Vagina (tissue), 2 donors: ENCODE data around the gene WIZ.

Experiments
- POLR2A ChIP-seq, 2 donors: fragments of 450-650 bp; IDR thresholded peaks; one replicate each; pipeline ENCODE4 v1.6.1; 2017; ENCODE audit warnings: antibody characterized with exemption in 2 of 2, mild to moderate bottlenecking in 2 of 2, moderate library complexity in 2 of 2
- TF ChIP-seq, protein P1 (sequence below), 3 experiments: fragments of 450-650 bp in 2 of 3; fragments of 200-600 bp in 1 of 3; sonication (generic) in 1 of 3; IDR thresholded peaks; one replicate each; pipeline ENCODE4 v1.5.1; 2017 to 2019; ENCODE audit warnings: antibody characterized with exemption in 3 of 3, mild to moderate bottlenecking in 2 of 3, moderate library complexity in 2 of 3

GRCh38 chr19:15438124-15438496, 11.6 kb downstream of the WIZ start:
- TF ChIP-seq, protein P1, sequence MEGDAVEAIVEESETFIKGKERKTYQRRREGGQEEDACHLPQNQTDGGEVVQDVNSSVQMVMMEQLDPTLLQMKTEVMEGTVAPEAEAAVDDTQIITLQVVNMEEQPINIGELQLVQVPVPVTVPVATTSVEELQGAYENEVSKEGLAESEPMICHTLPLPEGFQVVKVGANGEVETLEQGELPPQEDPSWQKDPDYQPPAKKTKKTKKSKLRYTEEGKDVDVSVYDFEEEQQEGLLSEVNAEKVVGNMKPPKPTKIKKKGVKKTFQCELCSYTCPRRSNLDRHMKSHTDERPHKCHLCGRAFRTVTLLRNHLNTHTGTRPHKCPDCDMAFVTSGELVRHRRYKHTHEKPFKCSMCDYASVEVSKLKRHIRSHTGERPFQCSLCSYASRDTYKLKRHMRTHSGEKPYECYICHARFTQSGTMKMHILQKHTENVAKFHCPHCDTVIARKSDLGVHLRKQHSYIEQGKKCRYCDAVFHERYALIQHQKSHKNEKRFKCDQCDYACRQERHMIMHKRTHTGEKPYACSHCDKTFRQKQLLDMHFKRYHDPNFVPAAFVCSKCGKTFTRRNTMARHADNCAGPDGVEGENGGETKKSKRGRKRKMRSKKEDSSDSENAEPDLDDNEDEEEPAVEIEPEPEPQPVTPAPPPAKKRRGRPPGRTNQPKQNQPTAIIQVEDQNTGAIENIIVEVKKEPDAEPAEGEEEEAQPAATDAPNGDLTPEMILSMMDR (IDR thresholded peaks at IDR 0.05), result no peak
- no peak for TF ChIP-seq POLR2A (IDR thresholded peaks at IDR 0.05)
